B cell (primary cell): Measurements from ENCODE around the gene TRMT6. TPM values are rescaled to one million over a fixed set of nuclear protein-coding genes. Genes with fewer than 3 reads are reported as not detected.

Source experiments
- ATAC-seq: fragments of 200-7000 bp; cut with Tn5 transposase; one replicate; pipeline ENCODE4 v1.10.0; 2021; ENCODE audit warnings: low read depth, mild to moderate bottlenecking, moderate number of reproducible peaks, moderate library complexity
- CTCF ChIA-PET: fragments of 350-600 bp; sonication (Branson Sonifier 250); formaldehyde crosslinking; loops from one replicate; lab custom pipeline; 2021; ENCODE audit warnings: antibody characterized with exemption, inconsistent platforms; lab: Charles Lee
- POLR2A ChIA-PET: fragments of 350-600 bp; sonication (Branson Sonifier 250); formaldehyde crosslinking; loops from one replicate; lab custom pipeline; 2021; ENCODE audit warnings: antibody characterized with exemption; lab: Charles Lee
- DNase-seq: peaks from one replicate; pipeline ENCODE4 v3.0.0; 2013
- H2AFZ ChIP-seq: 2 replicates; pipeline ENCODE4 v1.6.1; 2012; ENCODE audit warnings: mild to moderate bottlenecking, low read depth, low read length; ENCODE audit not compliant: insufficient read depth, poor library complexity, severe bottlenecking
- H3K27ac ChIP-seq, 2 donors: 1 replicate in 1 of 2; 2 replicates in 1 of 2; pipeline ENCODE4 v1.5.1; 2012 to 2013; ENCODE audit warnings: low read length in 2 of 2, mild to moderate bottlenecking in 2 of 2, moderate library complexity in 1 of 2
- H3K27me3 ChIP-seq, 4 experiments: fragments of 200-600 bp in 1 of 4; sonication (generic) in 1 of 4; replicated peaks in 1 of 4; 1 replicate in 2 of 4; 2 replicates in 2 of 4; pipeline versions ENCODE4 v1.6.1 to v1.7.0; 2013 to 2016; ENCODE audit warnings: low read length in 3 of 4, mild to moderate bottlenecking in 2 of 4, mixed read lengths in 1 of 4, moderate library complexity in 1 of 4; ENCODE audit not compliant: insufficient read depth in 4 of 4, control insufficient read depth in 3 of 4; ENCODE audit errors: control extremely low read depth in 1 of 4
- H3K36me3 ChIP-seq, 2 experiments: replicated peaks in 1 of 2; 1 replicate in 1 of 2; 2 replicates in 1 of 2; pipeline versions ENCODE4 v1.6.1 to v1.7.1; 2013; ENCODE audit warnings: low read length in 1 of 2; ENCODE audit not compliant: insufficient read depth in 2 of 2, control insufficient read depth in 1 of 2; ENCODE audit errors: control extremely low read depth in 1 of 2, extremely low read depth in 1 of 2
- H3K4me1 ChIP-seq, 2 donors: fragments of 200-600 bp in 1 of 2; sonication (generic) in 1 of 2; 1 replicate in 1 of 2; 2 replicates in 1 of 2; pipeline versions ENCODE4 v1.5.1 to v1.6.1; 2013 to 2017; ENCODE audit warnings: low read length in 2 of 2; ENCODE audit not compliant: control insufficient read depth in 2 of 2, insufficient read depth in 2 of 2
- H3K4me2 ChIP-seq: replicated peaks from 2 replicates; pipeline ENCODE3; 2012; ENCODE audit warnings: mild to moderate bottlenecking, low read depth, low read length; ENCODE audit not compliant: poor library complexity, severe bottlenecking
- H3K4me3 ChIP-seq, 5 experiments: fragments of 200-600 bp in 1 of 5; sonication (generic) in 1 of 5; 1 replicate in 3 of 5; 2 replicates in 2 of 5; pipeline versions ENCODE4 v1.5.1 to v1.7.0; 2011 to 2016; ENCODE audit warnings: low read length in 4 of 5, mild to moderate bottlenecking in 4 of 5, low read depth in 2 of 5, control low read depth in 1 of 5, moderate library complexity in 1 of 5; ENCODE audit not compliant: insufficient read depth in 1 of 5; ENCODE audit errors: control extremely low read depth in 1 of 5, extremely low read depth in 1 of 5
- H3K79me2 ChIP-seq: fragments of 200-600 bp; sonication (generic); one replicate; pipeline ENCODE4 v1.6.0; 2016; ENCODE audit warnings: low read length; ENCODE audit not compliant: control insufficient read depth, insufficient read depth
- H3K9ac ChIP-seq: fragments of 200-600 bp; sonication (generic); 2 replicates; pipeline ENCODE4 v1.6.1; 2017; ENCODE audit warnings: mild to moderate bottlenecking, low read length, moderate library complexity
- H3K9me3 ChIP-seq, 3 donors: one replicate each; pipeline versions ENCODE4 v1.6.1 to v1.7.1; 2013; ENCODE audit warnings: low read length in 2 of 3; ENCODE audit not compliant: control insufficient read depth in 2 of 3, insufficient read depth in 1 of 3; ENCODE audit errors: control extremely low read depth in 1 of 3
- H4K20me1 ChIP-seq: 2 replicates; pipeline ENCODE4 v1.6.0; 2012; ENCODE audit warnings: mild to moderate bottlenecking, low read length; ENCODE audit not compliant: insufficient read depth, control insufficient read depth, poor library complexity, severe bottlenecking
- H3K27ac Mint-ChIP-seq: one replicate; pipeline ENCODE4 v1.8.0; 2021; ENCODE audit warnings: mixed read lengths
- H3K27me3 Mint-ChIP-seq: one replicate; pipeline ENCODE4 v1.8.0; 2021; ENCODE audit warnings: mixed read lengths
- H3K4me1 Mint-ChIP-seq: one replicate; pipeline ENCODE4 v1.8.0; 2021; ENCODE audit warnings: mixed read lengths
- H3K4me3 Mint-ChIP-seq: one replicate; pipeline ENCODE4 v1.8.0; 2021; ENCODE audit warnings: mixed read lengths
- H3K9me3 Mint-ChIP-seq: one replicate; pipeline ENCODE4 v1.8.0; 2022; ENCODE audit warnings: mixed read lengths; ENCODE audit not compliant: insufficient read depth
- CTCF ChIP-seq: fragments of 200-600 bp; IDR thresholded peaks from one replicate; pipeline ENCODE4 v1.8.0; 2022; ENCODE audit warnings: antibody characterized with exemption, mild to moderate bottlenecking
- EZH2 ChIP-seq: IDR thresholded peaks from 2 replicates; pipeline ENCODE4 v1.6.1; 2012; ENCODE audit warnings: borderline replicate concordance, low read depth, mild to moderate bottlenecking, moderate library complexity, low read length; ENCODE audit not compliant: insufficient read depth, poor library complexity, severe bottlenecking
- WGBS: methylation state at CpG from one replicate; pipeline ENCODE4 v1.1.5; 2013; ENCODE audit warnings: missing lambda C conversion rate; ENCODE audit not compliant: insufficient coverage; 5-methylcytosine and 5-hydroxymethylcytosine counted together
- intact Hi-C: fragments of 100-400 bp; cut with micrococcal nuclease; formaldehyde crosslinking; loops from one replicate; pipeline ENCODE4 v1.10.0; 2022
- polyA plus RNA-seq: library from polyadenylated mRNA; depleted of rRNA; stranded (reverse); fragments of >200 nt; gene quantifications from 2 replicates; pipeline ENCODE4 v1.2.3, GENCODE V29; 2012
- total RNA-seq, 2 donors: library from RNA; stranded (reverse); fragments of 120-200 nt in 1 of 2; gene quantifications; 1 replicate in 1 of 2; 2 replicates in 1 of 2; pipeline versions ENCODE4 v1.2.3 to v1.2.4, GENCODE V29; 2013 to 2022

TRMT6 gene
- total and polyA plus RNA-seq, 2 donors (not counting 1 experiment from before 2014, with no cell fraction given): 5.7 to 18.2 TPM

- Histone ChIP-seq H3K4me3 (no peak overlapping the region), H3K36me3 (no peaks in the 10 kb centered on the region), H3K9me3 (peaks cover 0 to 5% (median 1%) of the 10 kb centered on the region in 3 donors), H2AFZ (no peak overlapping the region), H3K9ac (no peak overlapping the region), H3K27me3 (peaks cover 0 to 39% (median 22%) of the 10 kb centered on the region in 4 experiments), H3K4me2 (no peak overlapping the region), H3K4me1 (peaks cover 7 to 12% of the 10 kb centered on the region in 2 donors), H3K27ac (no peak overlapping the region), H4K20me1 (no peaks in the 10 kb centered on the region), H3K79me2 (no peaks in the 10 kb centered on the region)
- no CpG with 5 or more reads among the region's 2 CpGs for WGBS
- Mint-ChIP-seq H3K4me1 (peaks cover 9% of the 10 kb centered on the region), H3K27ac (no peak overlapping the region), H3K27me3 (peaks cover 68% of the 10 kb centered on the region), H3K9me3 (no peaks in the 10 kb centered on the region), H3K4me3 (no peak overlapping the region)
- ATAC-seq (no peak), DNase-seq (no peak)
- POLR2A ChIA-PET: interaction anchor here (0.6 kb wide), 1 partner anchor 160 kb away, joined by 4 read pairs; no protein-coding TSS in a partner anchor
- CTCF ChIA-PET: no interaction called here
- intact Hi-C loops: no loop called here
- TF ChIP-seq EZH2: no peak
- TF ChIP-seq CTCF: no peak
These were observed 41.4 kb downstream of the TRMT6 start for GRCh38 chr20:5908981-5909380.

GRCh38 chr20:5900908-5901307 is 49.4 kb downstream of the TRMT6 start:
- TF ChIP-seq CTCF (no peak), EZH2 (no peak)

More at GRCh38 chr20:5900908-5901307, 49.4 kb downstream of the TRMT6 start:
- no peaks in the 10 kb centered on the region for H3K9me3 Mint-ChIP-seq
- no peak overlapping the region for H3K4me3 Mint-ChIP-seq
- DNase-seq (no peak), ATAC-seq (no peak)
- H3K4me1 Mint-ChIP-seq: no peaks in the 10 kb centered on the region
- no peak overlapping the region for H3K4me2 ChIP-seq
- H3K4me3 ChIP-seq: no peak overlapping the region
- no peak overlapping the region for H3K27ac ChIP-seq
- no peak overlapping the region for H3K27ac Mint-ChIP-seq
- H3K27me3 Mint-ChIP-seq: peaks cover 35% of the 10 kb centered on the region
- H3K27me3 ChIP-seq: peaks cover 0 to 23% (median 11%) of the 10 kb centered on the region in 4 experiments
- CTCF ChIA-PET: interaction anchor here (0.8 to 1.0 kb wide), 2 partner anchors 113 to 372 kb away, joined by 3 to 4 read pairs; no protein-coding TSS in a partner anchor
- no peaks in the 10 kb centered on the region for H3K79me2 ChIP-seq
- WGBS: 83% methylated on average over 1 of the region's 1 CpG
- no peaks in the 10 kb centered on the region for H3K9me3 ChIP-seq
- intact Hi-C loops: no loop called here
- no peaks in the 10 kb centered on the region for H4K20me1 ChIP-seq
- H3K4me1 ChIP-seq: no peaks in the 10 kb centered on the region
- H3K36me3 ChIP-seq: no peaks in the 10 kb centered on the region
- POLR2A ChIA-PET: no interaction called here
- no peak overlapping the region for H3K9ac ChIP-seq
- H2AFZ ChIP-seq: no peak overlapping the region
